Measurements from ENCODE around the gene NEDD8.

Gene NEDD8

DNA sequence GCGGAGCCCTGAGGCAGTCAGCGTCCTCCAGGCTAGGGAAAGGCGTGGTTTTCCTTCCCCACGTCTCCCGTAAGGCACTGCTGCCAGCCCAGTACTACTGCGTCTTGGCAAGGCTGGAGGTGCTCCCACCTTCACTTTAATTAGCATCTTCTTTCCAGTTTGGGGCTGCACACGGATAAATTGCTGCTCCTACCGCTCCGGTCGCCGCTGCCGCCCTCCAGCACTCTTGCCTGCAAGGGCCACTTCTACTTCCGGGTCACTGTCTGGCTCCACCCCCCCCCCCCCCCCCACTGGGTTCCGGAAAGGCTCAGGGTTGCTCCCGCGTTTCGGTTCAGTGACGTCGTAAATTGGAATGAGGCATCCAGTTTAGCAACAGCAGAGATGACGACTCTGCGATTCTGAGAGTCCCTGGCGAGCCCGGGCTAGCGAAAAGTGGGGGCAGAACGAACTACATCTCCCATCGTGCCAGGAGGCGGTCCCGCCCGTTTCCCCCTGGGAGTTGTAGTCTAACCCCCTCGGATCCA is at the start of gene NEDD8:
Gene NEDD8 (minus strand): TSS at position 247 of the 524 bp plus-strand sequence. CDS start 100 bp downstream, at position 147.
- peak; percentile 79 for DNase-seq (ENCODE audit: low read depth, low spot score)

DNA sequence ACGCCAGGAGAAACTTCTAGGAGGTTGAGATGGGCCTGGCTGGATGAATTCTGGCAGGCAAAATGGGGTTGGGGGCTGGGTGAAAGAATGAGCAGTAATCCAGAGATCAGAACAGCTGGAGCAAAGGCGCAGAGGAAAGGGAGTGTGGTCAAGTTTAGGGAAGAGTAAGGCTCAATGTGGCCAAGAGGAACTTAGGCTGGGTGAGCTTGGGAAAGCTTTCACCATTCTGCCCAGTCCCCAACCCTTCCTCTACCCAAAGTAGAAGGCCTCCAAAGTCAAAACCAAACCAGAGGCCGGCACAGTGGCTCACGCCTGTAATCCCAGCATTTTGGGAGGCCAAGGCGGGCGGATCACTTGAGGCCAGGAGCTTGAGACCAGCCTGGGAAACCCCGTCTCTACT is 49.5 kb upstream of the NEDD8 start:
- DNase-seq (ENCODE audit: low read depth, low spot score): no peak

DNA sequence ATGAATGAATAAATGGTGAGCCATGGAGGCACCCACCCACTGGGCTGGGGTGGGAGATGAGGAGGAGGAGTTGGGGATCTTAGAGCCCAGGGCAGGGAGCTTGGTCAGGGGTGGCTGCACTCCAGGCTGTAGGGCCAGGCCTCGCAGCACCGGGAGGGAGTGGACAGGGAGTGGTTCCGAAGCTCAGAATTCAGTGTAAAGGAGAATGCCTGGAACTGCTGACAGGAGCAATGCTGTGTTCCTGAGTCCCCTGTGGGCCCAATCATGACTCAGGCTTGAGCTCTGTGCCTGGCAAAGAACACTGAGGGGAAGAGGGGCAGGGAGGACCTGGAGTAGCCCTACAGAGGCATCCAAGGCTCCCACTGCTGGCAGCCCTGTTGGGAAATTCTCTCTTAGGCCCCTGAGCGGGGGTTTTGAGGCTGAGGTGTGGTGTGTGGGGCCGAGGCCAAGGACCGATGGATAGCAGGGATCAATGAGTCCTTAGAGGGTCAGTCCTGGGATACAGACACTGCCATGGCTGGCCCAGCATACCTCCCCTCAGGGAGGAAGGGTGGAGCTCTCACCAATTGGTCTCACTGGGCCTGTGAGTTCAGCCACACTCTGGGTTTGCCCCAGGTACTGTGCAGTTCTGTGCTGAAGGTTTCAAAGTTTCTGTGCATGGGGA is 48.8 kb upstream of the NEDD8 start:
- no peak for DNase-seq (ENCODE audit: low read depth, low spot score)

DNA sequence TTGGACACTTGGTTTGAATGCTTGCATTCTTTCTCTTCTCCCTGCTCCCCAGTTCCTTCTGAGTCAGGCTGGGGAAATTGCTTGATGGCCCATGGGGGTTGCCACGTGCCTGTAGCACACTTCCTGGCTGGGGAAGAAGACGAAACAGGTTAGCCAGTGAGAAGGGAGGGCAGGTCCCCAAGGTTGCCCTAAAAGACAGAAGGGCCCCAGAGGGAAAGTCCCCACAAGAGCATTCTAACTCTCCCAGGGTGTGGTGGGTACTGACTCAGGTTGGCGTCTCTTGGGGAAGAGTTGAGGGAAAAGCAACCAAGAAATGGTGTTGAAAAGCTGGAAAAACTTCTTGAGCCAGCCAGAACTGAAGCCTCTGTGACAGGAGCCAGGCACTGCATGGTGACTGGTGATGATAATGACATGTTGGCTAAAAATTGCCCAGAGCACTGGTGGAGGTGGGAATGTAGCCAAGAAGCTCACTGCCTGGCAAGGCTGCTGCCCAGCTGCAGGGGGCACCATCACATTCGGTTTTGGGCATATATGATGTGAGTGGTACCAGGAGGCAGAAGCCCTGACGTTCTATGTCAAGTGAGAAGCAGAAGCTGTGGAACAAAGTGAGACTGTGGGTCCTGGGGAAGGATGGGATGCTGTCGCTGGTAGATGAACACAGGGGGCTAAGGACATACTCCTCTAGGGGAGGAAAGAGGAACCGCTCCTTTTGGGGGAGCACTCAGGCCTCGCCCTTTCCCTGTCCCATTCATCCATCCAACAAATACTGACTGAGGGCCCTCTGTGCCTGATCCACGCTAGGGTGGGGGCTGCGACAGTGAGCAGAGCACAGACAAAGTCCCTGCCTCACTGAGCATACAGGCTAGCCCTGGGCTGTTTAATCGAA is 47.4 kb upstream of the NEDD8 start:
- no peak for DNase-seq (ENCODE audit: low read depth, low spot score)

DNA sequence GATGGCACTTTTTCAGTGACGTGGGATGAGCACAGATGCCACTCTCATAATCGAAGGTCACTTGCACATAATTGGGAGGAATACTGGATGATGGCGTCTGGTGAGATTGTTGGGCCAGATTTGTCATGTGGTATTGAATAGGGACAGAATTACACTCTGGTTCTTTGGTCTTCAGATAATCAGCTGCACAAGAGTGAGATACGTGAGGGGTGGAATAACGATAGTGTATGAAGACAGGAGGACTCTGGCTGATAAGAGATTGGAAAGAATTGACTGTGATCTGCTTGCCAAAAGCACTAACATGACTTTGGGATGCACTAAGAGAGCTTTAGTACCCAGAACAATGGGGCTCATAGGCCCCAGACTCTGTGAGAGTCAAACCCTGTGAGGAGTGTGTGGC is 46.3 kb upstream of the NEDD8 start:
- no peak for DNase-seq (ENCODE audit: low read depth, low spot score)

DNA sequence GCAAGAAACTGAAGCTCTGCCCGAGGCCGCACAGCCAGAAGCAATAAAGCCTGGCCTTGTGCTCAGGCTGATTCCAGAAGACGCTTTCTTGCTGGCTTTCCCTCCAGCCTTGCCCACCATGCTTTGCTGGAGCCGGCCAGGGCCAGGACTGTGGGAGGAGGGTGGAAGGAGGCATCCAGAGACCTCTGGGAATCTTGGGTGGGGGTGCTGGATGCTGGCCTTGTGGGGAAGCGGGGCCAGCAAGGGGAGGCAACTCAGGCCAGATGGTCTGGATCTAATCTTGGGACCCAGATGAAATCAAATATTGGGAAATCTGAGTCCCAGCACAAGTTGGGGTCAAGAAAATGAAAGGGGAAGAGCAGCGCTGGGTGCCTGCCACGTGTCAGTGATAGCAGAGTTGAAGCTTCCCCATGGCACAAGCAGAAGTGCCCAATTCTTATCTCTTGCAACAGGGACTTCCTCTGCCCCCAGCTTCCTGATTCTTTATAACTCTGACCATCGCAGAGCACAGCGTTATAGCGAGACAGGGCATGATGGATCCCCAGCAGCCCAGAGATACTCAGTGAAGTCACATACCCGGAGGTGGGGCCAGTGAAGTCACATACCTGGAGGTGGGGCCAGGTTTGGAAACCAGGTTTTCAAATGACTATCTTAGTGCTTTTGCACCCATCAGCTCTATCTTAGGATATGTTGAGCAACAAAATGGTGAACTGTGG is 45.6 kb upstream of the NEDD8 start:
- DNase-seq (ENCODE audit: low read depth, low spot score): no peak

DNA sequence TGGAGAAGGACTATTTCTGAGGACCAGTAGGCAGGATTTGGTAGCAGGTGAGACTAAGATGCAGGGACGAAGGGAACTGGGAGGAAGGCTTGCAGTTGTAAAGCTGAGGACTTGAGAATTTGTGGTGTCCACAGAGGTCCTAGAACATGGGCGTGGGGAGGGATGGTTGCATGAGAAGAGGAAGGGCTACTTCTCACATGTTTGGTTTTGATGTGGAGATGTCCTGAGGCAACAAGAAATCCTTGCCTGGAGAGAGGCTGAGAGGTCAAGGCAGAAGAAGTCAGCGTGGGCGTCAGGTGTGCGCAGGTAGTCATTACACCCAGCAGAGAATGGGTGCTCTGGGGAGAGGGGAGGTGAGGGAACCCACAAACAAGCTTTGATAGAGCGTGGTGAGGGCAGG is 44.9 kb upstream of the NEDD8 start:
- DNase-seq (ENCODE audit: low read depth, low spot score): no peak

DNA sequence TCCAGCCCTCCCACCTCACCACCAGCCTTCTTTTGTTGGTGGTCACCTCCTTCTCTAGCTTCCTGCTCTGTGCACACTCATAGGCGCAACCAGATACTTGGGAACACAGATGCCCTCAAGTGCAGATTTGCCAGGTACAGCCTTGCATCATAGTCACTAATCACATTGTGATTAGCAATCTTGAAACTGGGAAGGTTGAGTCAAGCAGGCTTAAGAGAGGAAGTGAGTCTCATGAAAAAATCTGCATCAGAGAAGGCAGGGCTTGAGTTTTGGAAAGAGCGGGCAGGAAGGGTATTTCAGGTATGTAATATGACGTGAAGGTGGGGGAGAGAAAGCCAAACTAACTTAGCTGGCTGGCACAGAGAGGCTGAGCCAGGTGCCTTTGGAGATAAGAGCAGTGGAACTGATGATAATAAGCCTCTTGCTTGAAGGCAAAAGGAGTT is 42.0 kb upstream of the NEDD8 start:
- no peak for DNase-seq (ENCODE audit: low read depth, low spot score)

DNA sequence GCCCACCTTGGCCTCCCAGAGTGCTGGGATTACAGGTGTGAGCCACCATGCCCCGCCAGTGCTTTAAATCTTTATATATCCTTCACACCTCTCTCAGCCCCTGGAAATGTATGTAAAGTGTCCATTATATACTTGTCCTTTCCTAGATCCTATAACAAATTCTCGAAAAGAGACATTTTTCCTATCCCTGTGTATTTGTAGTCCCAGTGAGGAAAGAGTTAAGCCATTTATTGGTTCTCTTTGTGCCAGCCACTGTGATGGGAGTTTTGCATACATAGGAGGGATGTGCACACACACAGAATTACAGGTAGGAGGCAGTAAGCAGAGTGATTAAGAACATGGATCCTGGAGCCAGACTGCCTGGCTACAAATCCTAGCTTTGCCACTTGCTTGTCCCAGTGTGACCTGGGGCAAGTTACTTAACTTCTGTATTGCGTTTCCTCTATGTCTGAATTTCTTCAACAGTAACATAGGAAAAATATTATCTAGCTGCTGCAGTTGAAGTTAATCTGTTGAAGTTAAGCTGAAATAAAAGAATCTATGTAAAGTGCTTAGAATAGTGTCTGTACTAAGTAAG is 41.3 kb upstream of the NEDD8 start:
- DNase-seq (ENCODE audit: low read depth, low spot score): no peak

DNA sequence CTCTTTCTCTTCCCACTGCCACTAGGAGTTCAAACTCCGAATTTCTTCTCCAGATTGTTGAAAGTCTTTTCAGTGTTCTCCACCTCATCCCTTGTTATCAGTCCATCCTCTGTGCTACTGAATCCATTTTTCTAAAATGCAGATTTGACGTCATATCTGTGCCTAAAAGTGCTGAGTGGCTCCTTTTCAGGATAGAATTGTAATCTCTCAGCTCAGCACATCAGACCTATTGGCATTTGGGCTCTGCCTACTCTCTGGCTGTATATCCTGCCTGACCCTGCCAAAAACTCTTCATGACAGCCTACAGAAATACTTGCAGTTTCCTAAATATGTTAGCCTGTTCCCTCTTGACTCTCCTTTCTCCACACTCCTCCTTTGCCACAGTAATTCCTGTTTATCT is 40.3 kb upstream of the NEDD8 start:
- DNase-seq (ENCODE audit: low read depth, low spot score): no peak

DNA sequence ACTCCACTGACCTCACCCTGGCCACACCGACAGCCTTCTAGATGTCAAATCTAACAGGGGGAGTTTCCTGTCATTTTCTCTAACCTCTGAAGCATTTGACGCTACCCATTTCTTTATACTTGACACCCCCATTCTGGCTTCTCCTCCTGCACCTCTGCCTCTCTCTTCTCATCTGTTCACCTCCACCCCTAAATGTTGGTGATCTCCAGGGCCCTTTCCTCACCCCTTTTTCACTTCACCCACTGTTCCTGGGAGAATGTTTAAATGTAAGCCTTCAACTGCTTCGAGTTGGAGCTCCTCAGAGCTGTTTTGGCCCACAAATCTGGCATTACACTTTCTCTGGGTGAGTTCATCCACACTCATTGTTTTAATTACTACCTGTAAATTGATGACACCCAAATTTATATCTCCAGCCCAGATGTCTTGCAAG is 39.7 kb upstream of the NEDD8 start:
- no peak for DNase-seq (ENCODE audit: low read depth, low spot score)

DNA sequence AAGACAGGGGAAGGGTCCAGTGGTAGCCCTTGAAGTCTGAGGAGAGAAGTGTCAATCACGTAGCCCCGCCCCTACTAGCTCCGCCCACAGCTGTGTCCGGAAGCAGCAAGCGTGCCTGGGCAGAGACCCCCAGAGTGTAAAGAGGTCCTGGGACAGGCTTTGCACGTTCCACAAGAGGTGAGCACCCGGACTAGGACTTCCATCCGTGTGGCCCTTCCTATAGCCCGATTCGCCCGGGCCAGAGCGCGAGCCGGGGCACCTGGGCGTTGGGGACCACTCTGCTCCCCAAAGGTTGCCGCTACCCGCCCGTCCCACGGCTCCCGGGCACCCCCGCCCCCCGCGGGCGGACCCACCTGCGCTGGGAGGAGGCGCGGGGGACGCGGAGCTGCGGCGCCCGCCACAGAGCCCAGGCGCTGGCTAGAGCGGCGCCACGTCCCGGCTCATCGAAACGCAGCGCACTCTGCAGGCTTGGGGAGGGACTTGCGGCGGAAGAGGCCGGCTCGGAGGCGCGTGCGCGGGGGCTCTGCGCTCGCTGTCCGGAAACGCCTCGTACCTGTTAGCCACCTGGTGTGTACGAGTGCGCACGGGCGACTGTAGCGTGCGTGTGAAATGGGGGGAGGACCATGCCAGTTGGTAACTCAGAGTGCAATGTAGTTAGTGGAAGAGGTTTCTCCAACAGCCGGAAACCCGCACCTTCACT is 39.1 kb upstream of the NEDD8 start, which contains the start of gene RABGGTA:
Gene RABGGTA (minus strand): TSS at position 464 of the 700 bp plus-strand sequence. CDS start 482 bp downstream, outside the sequence.
- DNase-seq (ENCODE audit: low read depth, low spot score): peak; percentile 57

DNA sequence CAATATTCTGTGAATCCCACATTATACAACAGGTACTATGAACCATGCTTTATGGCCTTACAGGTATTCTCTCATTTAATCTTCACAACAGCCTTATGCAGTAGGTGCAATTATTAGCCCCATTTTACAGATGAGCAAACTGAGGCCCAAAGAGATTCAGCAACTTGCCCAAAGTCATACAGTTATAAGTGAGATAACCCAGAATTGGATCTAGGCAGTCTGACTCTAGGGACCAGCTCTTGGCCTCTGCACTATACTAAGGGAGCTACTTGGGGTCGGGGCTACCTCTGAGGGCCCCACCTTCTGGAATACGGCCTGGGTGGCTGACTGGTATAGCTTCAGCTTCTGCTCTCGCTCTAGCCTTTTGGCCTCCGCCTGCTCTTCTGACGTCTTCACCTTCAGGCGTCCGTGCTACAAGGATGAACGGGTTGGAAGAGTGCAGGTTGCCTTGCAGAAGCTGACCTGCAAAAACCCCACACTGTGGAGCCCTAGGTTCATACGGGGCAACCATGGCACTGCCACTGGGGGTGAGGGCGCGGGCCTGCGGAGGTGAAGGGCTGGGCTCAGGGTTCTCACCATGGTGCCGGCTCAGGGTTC is 38.5 kb upstream of the NEDD8 start:
- peak; percentile 17 for DNase-seq (ENCODE audit: low read depth, low spot score)

DNA sequence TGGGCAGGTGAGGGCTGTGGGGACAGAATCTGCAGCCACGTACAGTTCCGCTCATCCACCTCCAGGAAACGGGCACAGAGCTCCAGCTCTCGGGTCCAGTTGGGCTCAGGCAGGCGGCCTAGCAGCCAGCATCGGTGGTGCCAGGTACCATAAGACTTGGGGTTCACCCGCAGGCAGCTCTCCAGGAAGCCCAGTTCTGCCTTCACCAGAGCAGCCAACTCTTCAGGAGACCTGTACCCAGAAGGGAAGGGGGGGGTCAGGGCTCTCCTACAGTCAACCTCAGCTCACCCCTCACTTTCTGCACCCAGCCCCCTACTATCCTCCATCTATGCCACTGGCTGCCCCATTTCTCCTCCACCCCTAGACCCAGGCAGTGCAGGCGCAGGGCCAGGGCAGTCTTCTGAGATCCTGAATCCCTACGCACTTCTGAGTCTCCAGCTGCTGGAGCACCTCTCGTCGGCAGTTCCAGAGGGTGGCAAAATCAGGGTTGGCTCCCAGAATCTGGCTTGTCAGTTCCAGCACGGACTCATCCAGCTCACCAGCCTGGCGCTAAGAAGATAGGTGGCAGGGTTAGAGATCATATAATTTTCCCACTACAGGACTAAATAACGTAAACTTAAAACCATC is 37.9 kb upstream of the NEDD8 start:
- no peak for DNase-seq (ENCODE audit: low read depth, low spot score)

DNA sequence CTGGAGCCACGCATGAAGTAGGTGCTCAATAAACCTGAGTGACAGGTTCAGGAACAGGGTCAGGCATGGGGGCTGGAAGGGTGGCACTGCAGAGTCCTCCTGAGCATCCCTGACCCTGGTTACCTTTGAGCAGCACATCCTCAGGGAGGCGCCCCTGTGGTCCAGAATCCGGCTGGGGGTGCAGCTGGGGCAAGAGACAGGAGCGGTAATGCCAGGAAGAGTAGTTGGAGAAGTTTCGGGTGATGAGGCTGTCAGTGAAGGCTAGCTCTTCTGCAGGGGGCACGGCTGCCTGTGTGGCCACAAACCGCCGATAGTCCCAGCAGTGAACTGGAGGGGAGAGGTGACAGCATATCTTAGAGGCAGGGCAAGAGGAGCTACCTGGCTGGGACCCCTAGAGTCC is 37.2 kb upstream of the NEDD8 start:
- DNase-seq (ENCODE audit: low read depth, low spot score): no peak

DNA sequence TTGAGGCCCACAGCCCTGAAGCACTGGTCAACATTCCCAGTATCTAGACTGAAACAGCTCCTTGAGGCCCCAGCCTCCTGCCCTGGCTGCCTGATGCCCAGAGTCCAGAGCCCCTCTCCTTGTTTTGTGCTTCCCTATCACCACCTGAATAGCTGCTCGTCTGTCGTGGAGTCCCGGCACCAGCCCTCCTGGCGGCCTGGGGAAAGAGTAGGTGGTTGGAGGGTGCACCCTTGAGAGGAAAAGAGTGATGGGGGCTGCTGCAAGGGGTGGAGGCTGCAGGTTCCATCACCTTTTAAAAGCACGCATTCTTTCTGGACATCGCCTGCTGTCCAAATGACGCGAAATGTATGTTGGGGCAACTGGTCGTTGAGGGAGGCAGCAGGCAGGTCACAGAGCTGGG is 36.1 kb upstream of the NEDD8 start:
- no peak for DNase-seq (ENCODE audit: low read depth, low spot score)

DNA sequence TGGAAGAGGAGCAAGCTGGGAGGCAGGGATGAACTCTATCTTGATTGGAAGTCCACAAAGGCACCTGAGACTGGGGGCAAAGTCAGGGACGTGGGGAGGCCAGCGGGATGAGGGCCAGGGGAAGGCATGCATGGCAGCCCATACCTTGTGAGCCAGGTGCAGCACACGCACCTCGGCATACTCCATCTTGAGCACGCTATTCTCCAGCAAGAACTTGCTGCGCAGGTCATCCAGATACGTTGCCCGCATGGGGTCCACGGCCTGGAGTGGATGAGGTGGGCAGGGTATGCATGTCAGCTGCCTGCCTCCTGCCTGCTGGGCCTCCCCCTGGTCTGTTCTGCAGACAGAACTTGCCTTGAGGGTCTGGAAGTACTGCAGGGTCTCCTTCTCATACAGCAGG is 35.3 kb upstream of the NEDD8 start:
- no peak for DNase-seq (ENCODE audit: low read depth, low spot score)

DNA sequence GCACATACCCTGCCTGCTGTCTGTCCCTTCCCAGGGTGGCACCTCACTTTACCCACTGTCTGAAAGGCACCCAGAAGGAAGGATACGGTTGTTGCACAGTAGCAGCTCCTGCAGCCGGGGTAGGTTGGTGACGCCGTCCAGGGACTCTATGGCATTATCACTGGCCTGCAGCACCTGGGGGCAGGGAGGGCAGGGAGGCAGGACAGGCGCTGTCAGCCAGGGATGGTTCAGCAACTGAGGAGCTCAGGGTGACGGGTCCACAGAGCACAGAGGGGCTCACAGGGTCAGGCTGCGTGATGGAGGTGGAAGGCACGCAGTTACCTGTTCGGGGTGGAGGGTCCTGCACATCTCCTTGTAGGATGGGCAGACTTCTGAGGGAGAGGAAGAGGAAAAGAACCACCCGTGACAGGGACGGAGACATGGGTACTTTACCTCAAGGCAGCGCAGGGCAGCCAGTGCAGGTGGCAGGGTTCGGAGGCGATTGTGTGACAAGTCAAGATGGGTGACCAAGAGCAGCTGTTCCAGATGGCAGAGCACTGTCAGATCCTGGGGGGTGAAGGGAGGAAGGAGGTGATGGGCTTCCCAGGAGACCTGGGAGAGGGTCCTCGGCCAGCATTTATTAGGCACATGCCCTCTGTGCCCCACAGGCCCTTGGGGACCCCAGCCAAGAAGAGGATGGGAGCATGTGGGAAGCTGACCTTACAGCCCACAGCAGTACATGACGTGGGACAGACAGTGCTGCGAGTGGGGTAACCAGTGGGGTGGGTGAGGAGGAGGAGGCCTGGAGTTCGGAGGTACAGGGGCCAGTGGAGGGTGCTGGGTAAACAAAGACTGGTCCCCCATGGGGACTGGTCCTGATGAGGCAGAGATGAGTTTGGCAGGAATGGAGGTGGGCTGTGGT is 34.4 kb upstream of the NEDD8 start:
- DNase-seq (ENCODE audit: low read depth, low spot score): no peak

DNA sequence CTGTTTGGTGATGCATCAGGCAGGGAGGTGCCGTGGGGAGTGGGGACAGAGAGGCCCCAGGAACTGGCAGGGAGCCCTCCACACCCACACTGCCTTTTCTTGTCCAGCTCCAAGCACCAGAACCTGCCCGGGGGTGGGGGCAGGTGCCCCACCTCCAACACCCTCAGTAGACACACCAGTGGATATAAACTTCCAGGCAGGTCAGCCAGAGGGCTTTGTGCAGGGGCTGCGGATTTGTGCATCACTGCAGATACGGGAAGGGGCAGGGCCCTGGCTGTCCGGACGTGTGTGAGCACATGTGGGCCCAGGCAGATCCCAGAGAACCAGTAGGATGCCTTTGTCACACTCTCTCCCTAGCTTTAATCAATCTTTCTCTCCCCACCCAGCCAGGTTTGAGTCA is 32.1 kb upstream of the NEDD8 start:
- DNase-seq (ENCODE audit: low read depth, low spot score): no peak

Measured in brain pericyte (primary cell).